Panc1 (cell line): Measurements from ENCODE around the gene MAP2K6. TPM values are rescaled to one million over a fixed set of nuclear protein-coding genes. Genes with fewer than 3 reads are reported as not detected.

Source experiments
- ATAC-seq: fragments of 200-7000 bp; cut with Tn5 transposase; 2 replicates; pipeline ENCODE4 v1.9.1; 2020; ENCODE audit warnings: mild to moderate bottlenecking, moderate library complexity
- BruUV-seq: library from RNA; stranded (reverse); fragments of 400-500 nt; replicated peaks from 2 replicates; lab custom pipeline; 2021; lab: Mats Ljungman, UMichigan
- CTCF ChIA-PET: fragments of 300-600 bp; sonication (Branson Sonifier 250); formaldehyde crosslinking; loops from one replicate; lab custom pipeline; 2022; ENCODE audit warnings: antibody characterized with exemption; lab: Charles Lee
- POLR2A ChIA-PET: fragments of 300-600 bp; sonication (Branson Sonifier 250); formaldehyde crosslinking; loops from one replicate; lab custom pipeline; 2022; ENCODE audit warnings: antibody characterized with exemption; lab: Charles Lee
- DNase-seq: peaks from one replicate; pipeline ENCODE4 v3.0.0-alpha.2; 2010; ENCODE audit warnings: low read depth, low spot score
- H3K27ac ChIP-seq: 2 replicates; pipeline ENCODE4 v1.5.1; 2011; ENCODE audit warnings: mild to moderate bottlenecking, low read length, inconsistent platforms
- H3K27me3 ChIP-seq: fragments of 200-500 bp; sonication (Bioruptor generic); 2 replicates; pipeline ENCODE4 v1.6.0; 2014; ENCODE audit warnings: low read length, inconsistent platforms; ENCODE audit not compliant: control insufficient read depth, insufficient read depth
- H3K36me3 ChIP-seq: fragments of 200-500 bp; sonication (Bioruptor generic); 2 replicates; pipeline ENCODE4 v1.5.1; 2014; ENCODE audit warnings: inconsistent platforms, mild to moderate bottlenecking, low read length, moderate library complexity; ENCODE audit not compliant: control insufficient read depth, insufficient read depth
- H3K4me1 ChIP-seq: 2 replicates; pipeline ENCODE4 v1.5.1; 2011; ENCODE audit warnings: inconsistent platforms, mild to moderate bottlenecking, low read length, moderate library complexity; ENCODE audit not compliant: control insufficient read depth, insufficient read depth
- H3K4me3 ChIP-seq, 2 experiments: 2 replicates each; pipeline ENCODE4 v1.5.1; 2011 to 2012; ENCODE audit warnings: low read depth in 2 of 2, low read length in 2 of 2, mild to moderate bottlenecking in 2 of 2, inconsistent platforms in 1 of 2, moderate library complexity in 1 of 2
- H3K9me3 ChIP-seq: fragments of 200-500 bp; sonication (Bioruptor generic); 2 replicates; pipeline ENCODE4 v1.5.1; 2014; ENCODE audit warnings: low read depth, mild to moderate bottlenecking, inconsistent platforms, low read length, moderate library complexity; ENCODE audit not compliant: control insufficient read depth, insufficient read depth
- CTCF ChIP-seq: fragments of 450-650 bp; IDR thresholded peaks from 2 replicates; pipeline ENCODE4 v1.5.1; 2017; ENCODE audit warnings: mild to moderate bottlenecking
- POLR2AphosphoS5 ChIP-seq: IDR thresholded peaks from 2 replicates; pipeline ENCODE4 v1.6.1; 2012; ENCODE audit warnings: mild to moderate bottlenecking, low read depth, low read length, moderate library complexity
- REST ChIP-seq, 2 experiments: IDR thresholded peaks; 2 replicates each; pipeline ENCODE4 v1.6.1; 2011 to 2012; ENCODE audit warnings: low read depth in 2 of 2, control low read depth in 1 of 2, low read length in 1 of 2, mild to moderate bottlenecking in 1 of 2, moderate library complexity in 1 of 2; ENCODE audit not compliant: insufficient read depth in 1 of 2
- SIN3A ChIP-seq: IDR thresholded peaks from 2 replicates; pipeline ENCODE4 v1.6.1; 2012; ENCODE audit warnings: low read depth, mild to moderate bottlenecking, low read length, moderate library complexity, borderline replicate concordance; ENCODE audit not compliant: insufficient read depth
- TCF7L2 ChIP-seq: IDR thresholded peaks from 2 replicates; pipeline ENCODE4 v1.6.1; 2011; ENCODE audit warnings: mild to moderate bottlenecking, low read depth, low read length, inconsistent platforms
- in situ Hi-C: cut with HindIII; loops from 2 replicates; pipeline ENCODE4 v1.10.0; 2016; ENCODE audit warnings: low sequenced_read_pairs, low pct_unique_long_range_greater_than_20kb
- intact Hi-C: fragments of 100-400 bp; cut with micrococcal nuclease; formaldehyde crosslinking; loops from one replicate; pipeline ENCODE4 v1.10.0; 2022; ENCODE audit not compliant: unreplicated experiment
- total RNA-seq: library from RNA; stranded (reverse); gene quantifications from one replicate; pipeline ENCODE4 v1.2.1, GENCODE V29; 2021; ENCODE audit not compliant: unreplicated experiment

The MAP2K6 gene
- total RNA-seq, 1 experiment from 2014 or later = 11.8 TPM

- in situ Hi-C loops (no loop called here), intact Hi-C loops (no loop called here)
- H3K36me3 ChIP-seq = no peaks in the 10 kb centered on the region
- H3K9me3 ChIP-seq = no peaks in the 10 kb centered on the region
- H3K4me3 ChIP-seq = no peak overlapping the region
- H3K27me3 ChIP-seq = no peaks in the 10 kb centered on the region
- H3K27ac ChIP-seq = no peak overlapping the region
- BruUV-seq = no TSS peak
- no peak for TF ChIP-seq SIN3A
- TF ChIP-seq POLR2AphosphoS5 = no peak
- TF ChIP-seq REST (IDR thresholded peaks at IDR 0.05; ENCODE audit: insufficient read depth in 1 of 2, low read depth in 2 of 2, low read length in 1 of 2) = no peak
- TF ChIP-seq CTCF = no peak
- no peak for TF ChIP-seq TCF7L2
- no peaks in the 10 kb centered on the region for H3K4me1 ChIP-seq
- ChIA-PET POLR2A (interaction anchor here (0.7 kb wide), 1 partner anchor 67 kb away, joined by 5 read pairs; no protein-coding TSS in a partner anchor), CTCF (no interaction called here)
- no peak for DNase-seq
- no peak for ATAC-seq
Observed at GRCh38 chr17:69404399-69404798, 10.1 kb upstream of the MAP2K6 start.

- ATAC-seq = no peak
- Histone ChIP-seq H3K36me3 (no peaks in the 10 kb centered on the region), H3K27me3 (no peaks in the 10 kb centered on the region), H3K27ac (no peak overlapping the region), H3K9me3 (no peaks in the 10 kb centered on the region), H3K4me3 (no peak overlapping the region), H3K4me1 (no peaks in the 10 kb centered on the region)
- CTCF ChIA-PET = no interaction called here
- DNase-seq = no peak
- POLR2A ChIA-PET = interaction anchor here (0.7 kb wide), 2 partner anchors 68 to 1480 kb away, joined by 5 to 7 read pairs; no protein-coding TSS in a partner anchor
- no TSS peak for BruUV-seq
- TF ChIP-seq TCF7L2 (no peak), CTCF (no peak), POLR2AphosphoS5 (no peak), REST (IDR thresholded peaks at IDR 0.05; ENCODE audit: insufficient read depth in 1 of 2, low read depth in 2 of 2, low read length in 1 of 2) (no peak), SIN3A (no peak)
- in situ Hi-C loops (no loop called here), intact Hi-C loops (no loop called here)
Observed at GRCh38 chr17:69405096-69405495, 9.4 kb upstream of the MAP2K6 start.
